ENCODE results near the gene CLEC18A. TPM values are rescaled to one million over a fixed set of nuclear protein-coding genes. Genes with fewer than 3 reads are reported as not detected.

Gene CLEC18A
- total RNA-seq, 1 donor from 2014 or later, result under 0.01 TPM

DNA sequence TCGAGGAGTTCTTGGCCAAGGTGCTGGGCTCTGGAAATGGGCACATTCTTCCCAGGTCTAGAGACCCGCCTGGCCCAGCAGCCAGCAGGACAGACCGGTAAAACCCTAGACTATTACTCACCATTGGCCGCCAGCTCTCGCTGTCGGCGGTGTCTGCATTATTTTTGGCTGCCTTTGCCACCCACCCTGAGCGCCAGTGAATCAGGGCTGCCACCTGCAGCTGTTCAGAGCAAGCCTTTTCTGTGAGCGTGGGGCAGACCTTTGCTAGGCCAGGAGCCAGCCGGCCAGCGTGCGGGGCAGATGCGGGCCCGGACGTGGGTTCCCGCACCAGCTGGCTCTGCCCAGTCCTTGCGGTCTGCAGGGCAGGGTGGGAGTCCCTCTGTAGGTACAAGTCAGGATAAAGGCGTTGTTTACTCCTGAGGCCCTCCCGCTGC, 15.8 kb upstream of the CLEC18A start:
- Histone ChIP-seq H3K36me3 (ENCODE audit: control insufficient read depth in 3 of 3, insufficient read depth in 3 of 3, low read length in 3 of 3) (peaks cover 80 to 91% (median 82%) of the 10 kb centered on the region in 3 donors), H3K27ac (ENCODE audit: low read depth, low read length) (no peak overlapping the region), H3K27me3 (ENCODE audit: control insufficient read depth in 3 of 3, insufficient read depth in 3 of 3, low read length in 3 of 3) (no peaks in the 10 kb centered on the region)

DNA sequence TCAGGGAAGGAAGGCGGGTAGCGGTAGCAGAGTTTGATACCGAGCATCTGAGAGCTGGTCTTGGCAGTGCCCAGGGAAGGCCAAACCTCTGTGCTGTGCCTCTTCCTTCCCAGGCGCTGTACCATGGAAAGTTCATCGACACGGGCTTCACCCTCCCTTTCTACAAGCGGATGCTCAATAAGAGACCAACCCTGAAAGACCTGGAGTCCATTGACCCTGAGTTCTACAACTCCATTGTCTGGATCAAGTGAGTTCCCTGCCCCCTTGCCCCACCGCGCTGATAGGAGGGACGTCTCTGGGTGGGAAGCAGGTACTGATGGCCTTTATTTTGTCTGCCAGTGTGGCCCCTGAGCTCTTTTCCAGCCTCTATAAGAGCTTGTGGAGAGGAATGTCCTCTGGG, 15.4 kb upstream of the CLEC18A start:
- Histone ChIP-seq H3K36me3 (ENCODE audit: control insufficient read depth in 3 of 3, insufficient read depth in 3 of 3, low read length in 3 of 3) (peaks cover 80 to 90% (median 84%) of the 10 kb centered on the region in 3 donors), H3K27me3 (ENCODE audit: control insufficient read depth in 3 of 3, insufficient read depth in 3 of 3, low read length in 3 of 3) (no peaks in the 10 kb centered on the region), H3K4me3 (ENCODE audit: low read length in 3 of 3) (no peak overlapping the region), H3K4me1 (ENCODE audit: control insufficient read depth in 3 of 3, insufficient read depth in 3 of 3, low read length in 3 of 3) (no peaks in the 10 kb centered on the region), H3K9ac (ENCODE audit: low read depth in 1 of 3, low read length in 3 of 3) (no peak overlapping the region), H3K9me3 (ENCODE audit: control insufficient read depth in 3 of 3, low read length in 3 of 3) (no peaks in the 10 kb centered on the region), H3K27ac (ENCODE audit: low read depth, low read length) (no peak overlapping the region)

More for the DNA sequence above, 15.8 kb upstream of the CLEC18A start:
- H3K4me3 ChIP-seq (ENCODE audit: low read length in 3 of 3), result no peak overlapping the region
- no peak overlapping the region for H3K9ac ChIP-seq (ENCODE audit: low read depth in 1 of 3, low read length in 3 of 3)
- H3K9me3 ChIP-seq (ENCODE audit: control insufficient read depth in 3 of 3, low read length in 3 of 3), result no peaks in the 10 kb centered on the region
- no peaks in the 10 kb centered on the region for H3K4me1 ChIP-seq (ENCODE audit: control insufficient read depth in 3 of 3, insufficient read depth in 3 of 3, low read length in 3 of 3)

DNA sequence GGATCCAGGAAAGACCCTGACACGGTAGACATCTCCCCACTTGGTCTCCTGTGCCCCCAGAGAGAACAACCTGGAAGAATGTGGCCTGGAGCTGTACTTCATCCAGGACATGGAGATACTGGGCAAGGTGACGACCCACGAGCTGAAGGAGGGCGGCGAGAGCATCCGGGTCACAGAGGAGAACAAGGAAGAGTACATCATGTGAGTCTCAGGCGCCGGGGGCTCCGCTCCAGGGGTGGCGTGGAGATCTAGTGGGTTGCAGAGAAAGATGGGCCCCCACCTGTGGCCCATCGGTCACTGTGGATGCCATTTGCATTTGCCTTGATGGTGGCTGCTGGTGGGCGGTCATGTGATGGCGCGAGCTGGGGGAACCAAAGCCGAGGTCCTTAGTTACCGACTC, 14.9 kb upstream of the CLEC18A start:
- no peaks in the 10 kb centered on the region for H3K9me3 ChIP-seq (ENCODE audit: control insufficient read depth in 3 of 3, low read length in 3 of 3)
- peaks cover 75 to 86% (median 84%) of the 10 kb centered on the region in 3 donors for H3K36me3 ChIP-seq (ENCODE audit: control insufficient read depth in 3 of 3, insufficient read depth in 3 of 3, low read length in 3 of 3)
- H3K4me3 ChIP-seq (ENCODE audit: low read length in 3 of 3), result no peak overlapping the region
- peaks cover 0 to under 1% (median 0%) of the 10 kb centered on the region in 3 donors for H3K4me1 ChIP-seq (ENCODE audit: control insufficient read depth in 3 of 3, insufficient read depth in 3 of 3, low read length in 3 of 3)
- H3K27me3 ChIP-seq (ENCODE audit: control insufficient read depth in 3 of 3, insufficient read depth in 3 of 3, low read length in 3 of 3), result no peaks in the 10 kb centered on the region
- no peak overlapping the region for H3K27ac ChIP-seq (ENCODE audit: low read depth, low read length)
- H3K9ac ChIP-seq (ENCODE audit: low read depth in 1 of 3, low read length in 3 of 3), result no peak overlapping the region

DNA sequence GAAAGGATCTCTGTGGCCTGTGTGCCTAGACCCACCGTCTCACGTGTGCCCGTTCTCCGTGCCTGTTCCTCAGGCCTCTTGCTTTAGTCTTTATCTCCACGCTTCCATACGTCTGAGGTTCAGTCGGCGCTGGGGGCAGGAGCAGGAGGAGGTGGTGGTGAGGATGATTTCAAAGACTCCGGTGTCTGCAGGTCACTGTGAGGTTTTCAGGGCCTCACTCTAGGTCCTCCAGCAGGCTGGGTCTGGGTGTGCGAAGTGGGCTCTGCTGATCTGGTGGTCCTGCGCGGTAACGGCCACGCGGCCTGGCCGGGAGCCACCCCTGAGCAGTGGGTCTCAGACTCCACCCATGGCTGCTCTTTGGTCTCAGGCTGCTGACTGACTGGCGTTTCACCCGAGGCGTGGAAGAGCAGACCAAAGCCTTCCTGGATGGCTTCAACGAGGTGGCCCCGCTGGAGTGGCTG, 14.4 kb upstream of the CLEC18A start:
- no peak overlapping the region for H3K9ac ChIP-seq (ENCODE audit: low read depth in 1 of 3, low read length in 3 of 3)
- H3K9me3 ChIP-seq (ENCODE audit: control insufficient read depth in 3 of 3, low read length in 3 of 3), result no peaks in the 10 kb centered on the region
- H3K36me3 ChIP-seq (ENCODE audit: control insufficient read depth in 3 of 3, insufficient read depth in 3 of 3, low read length in 3 of 3), result peaks cover 70 to 81% (median 80%) of the 10 kb centered on the region in 3 donors

DNA sequence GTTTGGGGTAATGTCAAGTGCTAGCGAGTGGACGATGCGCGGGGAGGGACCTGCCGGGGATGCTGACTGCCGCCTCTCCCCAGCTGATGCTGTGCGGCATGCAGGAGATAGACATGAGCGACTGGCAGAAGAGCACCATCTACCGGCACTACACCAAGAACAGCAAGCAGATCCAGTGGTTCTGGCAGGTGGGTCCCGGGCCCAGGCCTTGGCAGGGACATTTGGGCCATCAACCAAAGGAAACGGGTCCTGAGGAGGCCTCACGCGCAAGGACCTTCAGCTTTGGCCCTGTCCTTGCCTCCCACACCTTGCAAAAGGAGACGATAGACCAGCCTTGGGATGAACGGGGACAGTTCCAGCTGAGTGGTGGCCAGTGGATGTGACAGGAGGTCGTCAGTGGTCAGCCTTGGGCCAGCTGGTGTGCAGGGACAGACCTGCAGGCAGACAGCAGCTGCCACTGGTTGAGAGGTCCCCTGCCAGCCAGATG, 13.6 kb upstream of the CLEC18A start:
- Histone ChIP-seq H3K9ac (ENCODE audit: low read depth in 1 of 3, low read length in 3 of 3) (no peak overlapping the region), H3K9me3 (ENCODE audit: control insufficient read depth in 3 of 3, low read length in 3 of 3) (no peaks in the 10 kb centered on the region), H3K4me3 (ENCODE audit: low read length in 3 of 3) (no peak overlapping the region), H3K27ac (ENCODE audit: low read depth, low read length) (no peak overlapping the region), H3K4me1 (ENCODE audit: control insufficient read depth in 3 of 3, insufficient read depth in 3 of 3, low read length in 3 of 3) (peaks cover 0 to 9% (median 4%) of the 10 kb centered on the region in 3 donors), H3K36me3 (ENCODE audit: control insufficient read depth in 3 of 3, insufficient read depth in 3 of 3, low read length in 3 of 3) (peaks cover 66 to 78% (median 74%) of the 10 kb centered on the region in 3 donors), H3K27me3 (ENCODE audit: control insufficient read depth in 3 of 3, insufficient read depth in 3 of 3, low read length in 3 of 3) (no peaks in the 10 kb centered on the region)

More for the DNA sequence above, 14.4 kb upstream of the CLEC18A start:
- H3K27me3 ChIP-seq (ENCODE audit: control insufficient read depth in 3 of 3, insufficient read depth in 3 of 3, low read length in 3 of 3), result no peaks in the 10 kb centered on the region
- H3K27ac ChIP-seq (ENCODE audit: low read depth, low read length), result no peak overlapping the region
- H3K4me3 ChIP-seq (ENCODE audit: low read length in 3 of 3), result no peak overlapping the region
- H3K4me1 ChIP-seq (ENCODE audit: control insufficient read depth in 3 of 3, insufficient read depth in 3 of 3, low read length in 3 of 3), result peaks cover 0 to 5% (median 3%) of the 10 kb centered on the region in 3 donors

DNA sequence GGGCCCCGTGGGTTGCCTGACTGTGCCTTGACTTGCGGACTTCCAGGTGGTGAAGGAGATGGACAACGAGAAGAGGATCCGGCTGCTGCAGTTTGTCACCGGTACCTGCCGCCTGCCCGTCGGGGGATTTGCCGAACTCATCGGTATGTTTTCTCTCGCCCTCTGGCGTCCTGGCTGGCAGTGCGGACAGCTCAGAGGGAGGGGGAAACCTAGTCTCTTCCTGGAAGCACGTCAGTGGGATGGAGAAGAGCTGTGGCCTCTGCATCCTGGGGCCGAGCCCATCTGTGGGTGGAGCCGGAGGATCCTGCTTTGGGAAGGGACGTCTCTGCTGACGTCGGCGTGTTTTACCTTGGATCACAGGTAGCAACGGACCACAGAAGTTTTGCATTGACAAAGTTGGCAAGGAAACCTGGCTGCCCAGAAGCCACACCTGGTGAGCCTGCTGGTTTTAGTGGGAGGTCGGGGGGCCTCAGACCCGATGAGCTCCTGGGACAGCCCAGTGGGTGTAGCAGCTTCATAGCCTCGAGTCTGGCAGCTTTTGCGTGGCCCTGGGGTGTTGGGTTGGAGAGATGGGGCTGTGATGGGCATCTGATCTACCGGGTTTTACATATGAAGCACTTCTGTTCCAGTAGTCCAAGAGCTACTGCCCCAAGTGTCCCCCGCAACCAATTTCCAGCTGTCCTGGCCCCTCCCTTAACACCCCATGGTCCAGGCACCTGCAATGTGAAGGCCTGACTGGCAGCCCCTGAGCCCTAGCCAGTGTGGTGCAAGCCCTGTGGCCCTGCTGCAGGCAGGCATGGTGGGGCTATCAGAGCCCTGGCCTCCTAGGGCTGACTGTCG, 11.9 kb upstream of the CLEC18A start:
- Histone ChIP-seq H3K27ac (ENCODE audit: low read depth, low read length) (no peak overlapping the region), H3K4me3 (ENCODE audit: low read length in 3 of 3) (no peak overlapping the region), H3K9me3 (ENCODE audit: control insufficient read depth in 3 of 3, low read length in 3 of 3) (no peaks in the 10 kb centered on the region), H3K36me3 (ENCODE audit: control insufficient read depth in 3 of 3, insufficient read depth in 3 of 3, low read length in 3 of 3) (peaks cover 50 to 61% (median 57%) of the 10 kb centered on the region in 3 donors), H3K27me3 (ENCODE audit: control insufficient read depth in 3 of 3, insufficient read depth in 3 of 3, low read length in 3 of 3) (no peaks in the 10 kb centered on the region), H3K4me1 (ENCODE audit: control insufficient read depth in 3 of 3, insufficient read depth in 3 of 3, low read length in 3 of 3) (peaks cover 0 to 9% (median 4%) of the 10 kb centered on the region in 3 donors), H3K9ac (ENCODE audit: low read depth in 1 of 3, low read length in 3 of 3) (no peak overlapping the region)

DNA sequence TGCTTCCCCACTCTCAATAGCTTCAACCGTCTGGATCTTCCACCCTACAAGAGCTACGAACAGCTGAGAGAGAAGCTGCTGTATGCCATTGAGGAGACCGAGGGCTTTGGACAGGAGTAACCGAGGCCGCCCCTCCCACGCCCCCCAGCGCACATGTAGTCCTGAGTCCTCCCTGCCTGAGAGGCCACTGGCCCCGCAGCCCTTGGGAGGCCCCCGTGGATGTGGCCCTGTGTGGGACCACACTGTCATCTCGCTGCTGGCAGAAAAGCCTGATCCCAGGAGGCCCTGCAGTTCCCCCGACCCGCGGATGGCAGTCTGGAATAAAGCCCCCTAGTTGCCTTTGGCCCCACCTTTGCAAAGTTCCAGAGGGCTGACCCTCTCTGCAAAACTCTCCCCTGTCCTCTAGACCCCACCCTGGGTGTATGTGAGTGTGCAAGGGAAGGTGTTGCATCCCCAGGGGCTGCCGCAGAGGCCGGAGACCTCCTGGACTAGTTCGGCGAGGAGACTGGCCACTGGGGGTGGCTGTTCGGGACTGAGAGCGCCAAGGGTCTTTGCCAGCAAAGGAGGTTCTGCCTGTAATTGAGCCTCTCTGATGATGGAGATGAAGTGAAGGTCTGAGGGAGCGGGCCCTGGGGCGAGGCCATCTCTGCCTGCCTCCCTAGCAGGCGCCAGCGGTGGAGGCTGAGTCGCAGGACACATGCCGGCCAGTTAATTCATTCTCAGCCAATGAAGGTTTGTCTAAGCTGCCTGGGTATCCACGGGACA, 11.1 kb upstream of the CLEC18A start:
- Histone ChIP-seq H3K27me3 (ENCODE audit: control insufficient read depth in 3 of 3, insufficient read depth in 3 of 3, low read length in 3 of 3) (no peaks in the 10 kb centered on the region), H3K36me3 (ENCODE audit: control insufficient read depth in 3 of 3, insufficient read depth in 3 of 3, low read length in 3 of 3) (peaks cover 42 to 56% (median 49%) of the 10 kb centered on the region in 3 donors), H3K27ac (ENCODE audit: low read depth, low read length) (no peak overlapping the region), H3K9ac (ENCODE audit: low read depth in 1 of 3, low read length in 3 of 3) (no peak overlapping the region), H3K4me3 (ENCODE audit: low read length in 3 of 3) (no peak overlapping the region), H3K9me3 (ENCODE audit: control insufficient read depth in 3 of 3, low read length in 3 of 3) (no peaks in the 10 kb centered on the region), H3K4me1 (ENCODE audit: control insufficient read depth in 3 of 3, insufficient read depth in 3 of 3, low read length in 3 of 3) (peaks cover 0 to 9% (median 4%) of the 10 kb centered on the region in 3 donors)

DNA sequence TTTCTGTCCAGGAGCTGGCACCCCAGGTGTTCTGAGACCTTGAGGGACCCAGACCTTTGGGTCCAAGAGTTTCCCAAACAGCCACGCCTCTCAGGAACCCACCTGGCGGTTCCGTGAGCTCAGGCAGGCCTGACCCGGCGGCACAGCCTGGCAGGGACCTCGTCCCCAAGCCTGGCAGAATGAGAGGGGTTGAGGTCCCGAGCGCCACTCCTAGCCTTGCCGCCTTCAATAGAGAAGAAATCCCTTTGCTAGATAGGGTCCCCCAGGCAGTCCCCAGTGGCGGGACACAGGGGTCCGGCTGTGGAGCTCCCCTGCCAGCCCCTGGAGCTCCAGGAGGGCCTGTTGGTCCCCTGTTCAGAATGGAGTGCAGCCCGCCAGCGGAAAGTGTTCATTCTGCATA, 10.5 kb upstream of the CLEC18A start:
- Histone ChIP-seq H3K36me3 (ENCODE audit: control insufficient read depth in 3 of 3, insufficient read depth in 3 of 3, low read length in 3 of 3) (peaks cover 37 to 50% (median 45%) of the 10 kb centered on the region in 3 donors), H3K27me3 (ENCODE audit: control insufficient read depth in 3 of 3, insufficient read depth in 3 of 3, low read length in 3 of 3) (no peaks in the 10 kb centered on the region), H3K9me3 (ENCODE audit: control insufficient read depth in 3 of 3, low read length in 3 of 3) (no peaks in the 10 kb centered on the region), H3K4me1 (ENCODE audit: control insufficient read depth in 3 of 3, insufficient read depth in 3 of 3, low read length in 3 of 3) (peaks cover 0 to 9% (median 4%) of the 10 kb centered on the region in 3 donors), H3K9ac (ENCODE audit: low read depth in 1 of 3, low read length in 3 of 3) (no peak overlapping the region), H3K4me3 (ENCODE audit: low read length in 3 of 3) (no peak overlapping the region), H3K27ac (ENCODE audit: low read depth, low read length) (no peak overlapping the region)

DNA sequence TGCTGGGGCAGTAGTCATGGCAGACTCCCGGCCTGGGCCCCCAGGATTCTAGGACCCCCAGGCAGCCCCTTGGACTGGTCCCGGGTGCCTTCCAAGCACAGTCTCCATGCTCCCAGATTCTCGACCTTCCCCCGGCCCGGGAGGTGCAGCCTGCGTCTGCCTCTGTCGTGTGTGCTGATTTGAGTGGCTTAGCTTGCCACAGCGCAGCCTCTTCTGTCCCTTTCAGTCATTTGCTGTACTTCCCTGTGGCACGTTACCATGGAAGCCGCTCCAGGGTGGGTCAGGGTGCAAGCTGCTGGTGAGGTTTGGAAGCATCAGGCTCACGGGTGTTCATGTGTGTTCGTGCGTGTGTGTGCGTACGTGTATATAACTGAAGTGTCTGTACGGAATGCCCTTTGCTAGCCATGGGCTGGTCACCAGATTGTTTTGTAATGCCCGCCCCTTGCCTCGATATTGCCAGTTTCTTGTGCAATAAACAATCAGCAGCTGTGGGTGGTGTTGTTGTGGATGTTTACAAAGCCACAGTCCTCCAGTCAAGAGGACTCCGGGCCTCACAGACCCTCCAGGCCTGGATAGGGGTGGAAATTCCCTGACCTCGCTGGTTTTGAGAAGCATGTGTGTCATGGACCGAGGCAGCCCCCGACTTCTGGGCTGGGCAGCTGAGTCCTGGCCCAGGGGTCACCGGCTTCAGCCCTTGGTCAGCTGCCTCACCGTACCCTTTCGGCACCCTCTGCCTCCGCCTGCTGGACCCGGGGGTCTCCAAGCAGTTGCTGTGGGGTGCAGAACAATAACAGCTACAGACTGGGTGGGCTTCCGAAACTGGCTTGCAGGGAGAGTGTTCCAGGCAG, 9.7 kb upstream of the CLEC18A start:
- no peaks in the 10 kb centered on the region for H3K9me3 ChIP-seq (ENCODE audit: control insufficient read depth in 3 of 3, low read length in 3 of 3)
- H3K27ac ChIP-seq (ENCODE audit: low read depth, low read length), result no peak overlapping the region
- H3K36me3 ChIP-seq (ENCODE audit: control insufficient read depth in 3 of 3, insufficient read depth in 3 of 3, low read length in 3 of 3), result peaks cover 29 to 43% (median 37%) of the 10 kb centered on the region in 3 donors

More for the DNA sequence above, 9.7 kb upstream of the CLEC18A start:
- H3K4me3 ChIP-seq (ENCODE audit: low read length in 3 of 3), result no peak overlapping the region
- peaks cover 0 to 9% (median 4%) of the 10 kb centered on the region in 3 donors for H3K4me1 ChIP-seq (ENCODE audit: control insufficient read depth in 3 of 3, insufficient read depth in 3 of 3, low read length in 3 of 3)
- H3K9ac ChIP-seq (ENCODE audit: low read depth in 1 of 3, low read length in 3 of 3), result no peak overlapping the region
- H3K27me3 ChIP-seq (ENCODE audit: control insufficient read depth in 3 of 3, insufficient read depth in 3 of 3, low read length in 3 of 3), result no peaks in the 10 kb centered on the region

Data from skeletal muscle tissue (tissue), 4 donors.